MM.1S (cell line): ENCODE results near the gene ANAPC5.

ENCODE experiments used
- DNase-seq: peaks from one replicate; pipeline ENCODE4 v3.0.0-alpha.2; 2015
- H2AFZ ChIP-seq: fragments of 300-600 bp; sonication (generic); 2 replicates; pipeline ENCODE4 v1.6.0; 2016; ENCODE audit warnings: antibody characterized with exemption, low read length
- H3F3A ChIP-seq: fragments of 300-600 bp; sonication (generic); 2 replicates; pipeline ENCODE4 v1.6.1; 2016; ENCODE audit warnings: mild to moderate bottlenecking, antibody characterized with exemption, low read length, moderate library complexity, mixed read lengths; ENCODE audit not compliant: insufficient read depth
- H3K27ac ChIP-seq: fragments of 300-600 bp; sonication (generic); 2 replicates; pipeline ENCODE4 v1.5.1; 2016; ENCODE audit warnings: mild to moderate bottlenecking, low read length
- H3K27me3 ChIP-seq: fragments of 300-600 bp; sonication (generic); replicated peaks from 2 replicates; pipeline ENCODE4 v1.6.0; 2016; ENCODE audit warnings: low read length; ENCODE audit not compliant: insufficient read depth
- H3K36me3 ChIP-seq: fragments of 300-600 bp; sonication (generic); replicated peaks from 2 replicates; pipeline ENCODE4 v1.6.1; 2016; ENCODE audit warnings: mild to moderate bottlenecking, low read length, mixed read lengths; ENCODE audit not compliant: insufficient read depth
- H3K4me1 ChIP-seq: fragments of 300-600 bp; sonication (generic); 2 replicates; pipeline ENCODE4 v1.6.1; 2016; ENCODE audit warnings: low read length, mixed read lengths
- H3K4me2 ChIP-seq: fragments of 300-600 bp; sonication (generic); 2 replicates; pipeline ENCODE4 v1.6.0; 2016; ENCODE audit warnings: low read depth, low read length
- H3K4me3 ChIP-seq: fragments of 300-600 bp; sonication (generic); 2 replicates; pipeline ENCODE4 v1.5.1; 2016; ENCODE audit warnings: low read length, mixed read lengths
- H3K79me2 ChIP-seq: fragments of 300-600 bp; sonication (generic); 2 replicates; pipeline ENCODE4 v1.6.1; 2016; ENCODE audit warnings: mixed run types, low read length, mixed read lengths
- H3K9ac ChIP-seq: fragments of 300-600 bp; sonication (generic); 2 replicates; pipeline ENCODE4 v1.6.1; 2016; ENCODE audit warnings: low read length, mixed read lengths
- H3K9me2 ChIP-seq: fragments of 300-600 bp; sonication (generic); replicated peaks from 2 replicates; pipeline ENCODE4 v1.6.1; 2016; ENCODE audit warnings: mild to moderate bottlenecking, low read length, mixed read lengths; ENCODE audit not compliant: insufficient read depth
- H3K9me3 ChIP-seq: fragments of 300-600 bp; sonication (generic); replicated peaks from 2 replicates; pipeline ENCODE4 v1.6.1; 2016; ENCODE audit warnings: mild to moderate bottlenecking, low read length, mixed read lengths; ENCODE audit not compliant: insufficient read depth
- H4K20me1 ChIP-seq: fragments of 300-600 bp; sonication (generic); 2 replicates; pipeline ENCODE4 v1.6.1; 2016; ENCODE audit warnings: mild to moderate bottlenecking, low read length, moderate library complexity, mixed read lengths; ENCODE audit not compliant: insufficient read depth
- CTCF ChIP-seq: fragments of 300-600 bp; sonication (generic); IDR thresholded peaks from 2 replicates; pipeline ENCODE4 v1.5.1; 2016; ENCODE audit warnings: antibody characterized with exemption, low read length, mixed read lengths
- EZH2 ChIP-seq: fragments of 300-600 bp; sonication (generic); optimal IDR thresholded peaks from 2 replicates; pipeline ENCODE3; 2017; ENCODE audit warnings: low read depth, mild to moderate bottlenecking, antibody characterized with exemption, low read length, mixed read lengths
- EZH2phosphoT487 ChIP-seq: fragments of 300-600 bp; sonication (generic); IDR thresholded peaks from 2 replicates; pipeline ENCODE4 v1.6.1; 2018; ENCODE audit warnings: antibody characterized with exemption, low read length

Gene ANAPC5

DNA sequence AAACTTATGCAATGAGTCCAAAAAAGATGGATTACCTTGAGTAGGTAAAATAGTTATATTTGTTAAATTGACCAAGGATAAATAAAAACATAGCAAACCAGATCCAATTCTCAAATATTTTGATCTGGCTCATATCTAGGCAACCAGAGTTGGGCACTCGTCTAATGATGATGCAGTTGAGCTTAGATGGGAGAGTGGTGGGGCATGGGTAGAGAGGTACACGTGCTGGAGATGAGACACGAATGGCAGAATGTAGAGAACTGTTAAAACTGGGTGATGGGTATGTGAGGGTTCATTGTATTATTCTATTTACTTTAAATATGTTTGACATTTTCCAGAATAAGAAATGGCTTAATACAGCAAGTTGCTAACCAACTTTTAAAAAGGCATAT lies 40.1 kb upstream of the ANAPC5 start:
- Histone ChIP-seq H2AFZ (peak overlapping the region; percentile 61; the same call in 1 of the 2 replicates), H3K79me2 (no peaks in the 10 kb centered on the region), H3K27ac (peak overlapping the region; percentile 77; the same call in 1 of the 2 replicates), H3K36me3 (no peaks in the 10 kb centered on the region), H3K9me2 (no peaks in the 10 kb centered on the region), H3F3A (peaks cover 6% of the 10 kb centered on the region; the same call in 1 of the 2 replicates), H3K9me3 (no peaks in the 10 kb centered on the region), H3K4me1 (peaks cover 5% of the 10 kb centered on the region), H3K27me3 (no peaks in the 10 kb centered on the region), H3K4me2 (peak overlapping the region; percentile 54), H3K9ac (peak overlapping the region; percentile 43; the same call in 1 of the 2 replicates), H4K20me1 (no peaks in the 10 kb centered on the region), H3K4me3 (peak overlapping the region; percentile 50; the same call in 1 of the 2 replicates)
- no peak for DNase-seq
- TF ChIP-seq EZH2: no peak
- no peak for TF ChIP-seq EZH2phosphoT487
- no peak for TF ChIP-seq CTCF

GRCh38 chr12:121391619-121392324 lies 39.6 kb upstream of the ANAPC5 start:
- H2AFZ ChIP-seq: peak overlapping the region; percentile 61
- no peaks in the 10 kb centered on the region for H3K79me2 ChIP-seq
- no peaks in the 10 kb centered on the region for H4K20me1 ChIP-seq
- peak overlapping the region; percentile 43 for H3K9ac ChIP-seq
- peak; percentile 76 for DNase-seq
- peak overlapping the region; percentile 77 for H3K27ac ChIP-seq
- H3K9me3 ChIP-seq: no peaks in the 10 kb centered on the region
- H3K4me3 ChIP-seq: peak overlapping the region; percentile 50; the same call in 1 of the 2 replicates
- H3K27me3 ChIP-seq: no peaks in the 10 kb centered on the region
- no peaks in the 10 kb centered on the region for H3K9me2 ChIP-seq
- TF ChIP-seq CTCF (no peak), EZH2phosphoT487 (no peak), EZH2 (no peak)
- peaks cover 5% of the 10 kb centered on the region for H3K4me1 ChIP-seq
- peak overlapping the region; percentile 54 for H3K4me2 ChIP-seq
- H3F3A ChIP-seq: peaks cover 6% of the 10 kb centered on the region; the same call in 1 of the 2 replicates
- H3K36me3 ChIP-seq: no peaks in the 10 kb centered on the region

DNA sequence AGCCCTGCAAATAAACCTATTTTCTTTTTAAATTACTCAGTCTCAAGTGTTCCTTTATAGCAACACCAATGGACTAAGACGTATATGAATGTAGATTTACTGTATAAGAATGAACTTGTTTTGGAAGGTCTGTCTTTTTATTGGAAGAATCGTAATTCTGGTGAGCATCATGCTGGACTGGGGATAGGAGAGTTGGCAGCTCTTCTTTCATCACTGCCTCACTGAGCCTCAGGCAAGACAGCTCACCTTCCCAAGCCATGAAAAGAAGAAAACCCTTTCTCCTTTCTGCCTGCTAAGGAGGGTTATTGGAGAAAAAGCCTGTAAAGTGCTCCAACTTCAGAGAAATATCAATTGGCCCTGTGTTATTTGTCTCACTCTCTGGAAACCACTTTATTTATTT lies 38.6 kb upstream of the ANAPC5 start:
- Histone ChIP-seq H3K4me1 (peaks cover 5% of the 10 kb centered on the region), H3K36me3 (no peaks in the 10 kb centered on the region), H3K9me2 (no peaks in the 10 kb centered on the region), H3K27me3 (no peaks in the 10 kb centered on the region), H3K4me3 (no peak overlapping the region), H3K9ac (no peak overlapping the region), H4K20me1 (no peaks in the 10 kb centered on the region), H3K79me2 (no peaks in the 10 kb centered on the region), H3K27ac (no peak overlapping the region), H3F3A (peaks cover 6% of the 10 kb centered on the region; the same call in 1 of the 2 replicates), H3K9me3 (no peaks in the 10 kb centered on the region), H3K4me2 (no peak overlapping the region), H2AFZ (no peak overlapping the region)
- DNase-seq: no peak
- no peak for TF ChIP-seq EZH2phosphoT487
- TF ChIP-seq CTCF: no peak
- no peak for TF ChIP-seq EZH2
